Ecto neural progenitor cell (in vitro differentiated cells): ENCODE results near the gene HOXD13.

Experiments used
- DNase-seq: peaks from one replicate; pipeline ENCODE4 v3.0.0-alpha.2; 2018; ENCODE audit warnings: low spot score

Gene HOXD13

DNA sequence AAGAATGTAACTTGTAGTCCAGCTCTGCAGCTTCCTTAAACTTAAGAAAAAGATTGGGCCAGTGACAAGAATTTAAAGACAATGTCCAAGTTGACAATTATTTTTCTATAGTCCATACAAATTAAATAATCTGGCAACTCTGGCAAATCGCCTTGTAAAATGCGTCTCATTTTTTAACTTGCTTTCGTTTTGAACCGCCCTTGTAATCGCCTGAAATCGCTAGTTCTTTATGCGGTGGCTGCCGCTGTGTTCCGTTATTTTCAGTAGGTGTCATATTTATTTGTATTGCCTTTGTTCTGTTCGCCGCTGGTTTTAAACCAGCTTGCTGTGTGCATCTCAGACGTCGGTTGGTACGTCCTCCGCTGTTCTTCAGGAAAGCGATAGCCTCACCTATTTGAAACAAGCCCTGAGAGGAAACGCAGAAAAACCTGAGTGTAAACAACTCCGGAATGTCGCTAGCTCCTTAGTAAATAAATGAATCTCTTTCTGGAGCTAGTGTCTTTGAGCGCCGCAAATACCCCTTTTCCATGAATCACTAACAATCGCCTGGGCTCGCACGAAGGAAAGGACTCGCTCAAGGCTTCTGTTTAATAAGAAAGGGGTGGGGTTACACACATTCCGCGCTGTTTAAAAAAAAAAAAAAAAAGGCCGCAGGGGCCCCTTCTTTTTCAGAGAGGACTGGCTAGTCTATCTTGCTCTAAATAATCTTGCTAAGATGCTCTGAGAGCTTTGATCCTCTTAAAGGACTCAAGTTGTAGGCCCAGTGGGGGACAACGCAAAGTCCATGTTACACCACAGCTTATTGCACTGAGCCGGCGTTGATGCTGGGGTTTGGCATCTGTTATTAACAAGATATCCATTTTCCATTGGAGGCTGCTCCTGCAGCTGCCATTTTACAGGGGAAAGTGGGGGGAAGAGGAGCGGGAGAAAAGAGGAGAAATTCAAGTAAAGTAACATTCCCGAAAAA lies 40.0 kb downstream of the HOXD13 start:
- peak; percentile 49 for DNase-seq

DNA sequence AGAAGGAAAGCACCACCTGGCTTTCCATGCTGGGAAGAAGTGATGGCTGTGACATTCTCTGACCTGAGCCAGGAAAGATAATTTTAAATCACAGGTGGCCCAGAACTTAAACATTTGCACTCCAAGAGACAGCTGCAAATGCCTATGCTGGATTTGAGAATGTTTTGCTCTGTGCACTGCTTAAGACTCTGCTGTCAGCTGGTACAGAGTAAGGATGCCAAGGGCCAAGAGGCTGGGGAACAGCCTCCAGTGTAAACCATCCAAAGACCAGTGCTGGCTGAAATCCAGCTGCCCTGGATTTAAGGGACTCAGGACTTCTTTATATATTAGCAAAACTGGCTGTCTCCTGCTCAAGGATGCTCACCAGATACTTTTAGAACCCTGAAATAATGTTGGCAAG lies 40.9 kb downstream of the HOXD13 start:
- no peak for DNase-seq

DNA sequence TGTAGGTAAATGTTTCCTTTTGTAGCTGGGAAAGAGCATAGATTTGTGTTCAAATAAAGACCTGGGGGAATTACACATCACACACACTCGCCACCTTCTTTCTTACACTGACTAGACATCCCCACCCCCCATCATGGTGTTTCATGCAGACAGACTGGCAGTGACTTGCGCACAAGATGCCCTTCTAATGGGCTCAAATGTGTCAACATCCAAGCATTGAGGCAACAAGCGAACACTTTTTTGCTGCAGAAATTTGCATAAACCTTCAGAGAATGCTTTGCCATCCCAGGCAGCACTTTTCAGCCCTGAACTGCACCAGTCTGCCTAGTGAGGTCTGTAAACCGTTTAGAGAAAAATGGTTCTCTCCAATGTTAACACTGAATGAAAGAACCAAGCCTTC lies 41.5 kb downstream of the HOXD13 start:
- no peak for DNase-seq

DNA sequence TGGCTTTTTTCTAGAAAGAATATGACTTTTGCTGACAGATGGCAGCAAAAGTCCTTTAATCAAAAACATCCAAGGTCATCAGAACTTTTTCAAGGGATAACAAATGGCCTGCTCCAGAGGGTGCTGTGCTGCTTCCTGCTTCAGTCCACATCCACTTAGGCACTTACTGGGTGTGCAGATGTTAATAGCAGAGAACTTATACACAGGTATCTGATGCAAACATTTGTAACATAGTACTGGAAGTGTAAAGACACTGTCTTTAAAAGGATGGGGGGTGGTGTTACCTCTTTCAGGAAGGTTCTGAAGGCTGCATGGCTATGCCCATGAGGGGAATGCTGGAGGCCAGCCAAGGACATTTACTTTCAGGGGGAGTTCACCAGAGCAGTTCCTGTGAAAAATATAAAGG lies 42.5 kb downstream of the HOXD13 start:
- DNase-seq = no peak

DNA sequence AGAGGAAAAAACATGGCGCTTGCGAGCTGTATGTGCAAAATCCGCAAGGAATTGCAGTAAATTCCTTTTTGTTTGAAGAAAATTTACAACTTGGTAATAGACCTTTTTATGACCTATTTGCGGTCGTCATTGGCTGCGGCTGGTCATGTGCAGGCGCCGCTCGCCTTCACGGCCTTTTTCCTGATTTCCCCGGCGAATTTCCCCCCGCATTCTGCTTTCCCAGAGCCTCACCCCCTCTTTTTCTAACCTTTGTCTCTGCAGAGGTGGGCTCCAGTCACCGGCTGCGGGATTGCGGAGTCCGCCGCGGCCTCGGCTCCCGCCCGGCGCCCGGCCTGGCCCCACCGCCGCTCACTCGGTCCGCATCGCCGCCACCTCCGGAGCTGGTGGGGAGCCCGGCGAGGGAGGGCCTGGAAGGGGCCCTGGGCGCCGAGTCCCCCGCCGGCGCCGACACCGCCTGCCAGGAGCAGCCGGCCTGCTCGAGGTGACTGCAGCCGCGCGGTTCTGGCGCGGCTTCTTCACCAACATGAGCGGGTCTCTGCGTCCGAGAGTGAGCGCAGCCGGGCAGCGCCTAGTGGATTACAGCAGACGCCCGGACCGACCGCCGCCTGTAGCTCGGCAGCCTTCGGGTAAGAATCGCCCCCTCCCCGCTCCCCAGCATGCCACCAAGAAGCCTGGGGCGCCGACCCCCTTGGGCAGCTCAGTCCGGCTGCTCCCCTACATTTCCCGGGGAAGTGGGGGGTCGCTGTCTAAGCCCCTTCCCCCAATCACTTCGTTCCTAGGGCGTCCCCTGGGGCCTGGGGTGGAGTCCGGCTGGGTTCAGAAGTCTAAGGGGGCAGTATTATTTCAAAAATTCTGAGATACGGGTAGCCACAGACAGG lies 44.1 kb downstream of the HOXD13 start:
- DNase-seq = peak; percentile 63

DNA sequence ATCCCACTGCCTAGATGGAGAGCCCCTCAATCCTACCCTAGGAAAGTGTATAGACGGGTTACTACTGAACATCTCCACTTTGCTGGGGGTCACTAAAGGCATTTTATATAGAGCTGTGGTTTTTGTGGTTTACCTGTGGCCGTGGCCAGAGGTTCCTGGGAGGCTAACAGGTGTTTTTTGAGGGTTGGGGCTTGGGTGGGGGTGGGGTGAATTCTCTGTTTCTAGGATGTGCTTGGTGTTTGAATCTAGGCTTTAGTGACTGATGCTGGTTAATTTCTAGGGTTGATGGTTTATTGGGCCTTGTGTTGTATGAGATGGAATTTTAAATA lies 44.7 kb downstream of the HOXD13 start:
- DNase-seq = no peak

DNA sequence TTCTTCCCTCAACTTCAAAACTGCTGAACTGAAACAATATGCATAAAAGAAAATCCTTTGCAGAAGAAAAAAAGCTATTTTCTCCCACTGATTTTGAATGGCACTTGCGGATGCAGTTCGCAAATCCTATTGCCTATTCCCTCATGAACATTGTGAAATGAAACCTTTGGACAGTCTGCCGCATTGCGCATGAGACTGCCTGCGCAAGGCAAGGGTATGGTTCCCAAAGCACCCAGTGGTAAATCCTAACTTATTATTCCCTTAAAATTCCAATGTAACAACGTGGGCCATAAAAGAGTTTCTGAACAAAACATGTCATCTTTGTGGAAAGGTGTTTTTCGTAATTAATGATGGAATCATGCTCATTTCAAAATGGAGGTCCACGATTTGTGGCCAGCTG lies 45.4 kb downstream of the HOXD13 start:
- no peak for DNase-seq

DNA sequence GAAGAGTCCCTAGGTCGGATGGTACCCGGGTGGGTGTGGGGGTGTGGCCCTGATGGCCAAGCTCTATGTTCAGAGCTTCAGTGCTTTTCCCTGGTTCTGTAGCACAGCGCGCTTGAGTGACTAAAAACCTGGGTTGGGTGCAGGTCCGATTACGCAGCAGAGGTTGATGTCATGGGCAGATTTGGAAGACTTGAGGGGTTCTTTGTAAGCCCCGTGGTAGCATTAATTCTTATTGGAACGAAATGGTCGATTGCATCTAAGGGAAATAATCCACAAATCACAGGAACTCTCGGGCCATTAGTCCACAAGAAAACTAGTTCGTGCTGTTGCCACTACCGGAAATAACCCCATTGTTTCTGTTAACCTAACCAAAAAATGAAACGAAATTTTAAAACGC lies 46.0 kb downstream of the HOXD13 start:
- no peak for DNase-seq

DNA sequence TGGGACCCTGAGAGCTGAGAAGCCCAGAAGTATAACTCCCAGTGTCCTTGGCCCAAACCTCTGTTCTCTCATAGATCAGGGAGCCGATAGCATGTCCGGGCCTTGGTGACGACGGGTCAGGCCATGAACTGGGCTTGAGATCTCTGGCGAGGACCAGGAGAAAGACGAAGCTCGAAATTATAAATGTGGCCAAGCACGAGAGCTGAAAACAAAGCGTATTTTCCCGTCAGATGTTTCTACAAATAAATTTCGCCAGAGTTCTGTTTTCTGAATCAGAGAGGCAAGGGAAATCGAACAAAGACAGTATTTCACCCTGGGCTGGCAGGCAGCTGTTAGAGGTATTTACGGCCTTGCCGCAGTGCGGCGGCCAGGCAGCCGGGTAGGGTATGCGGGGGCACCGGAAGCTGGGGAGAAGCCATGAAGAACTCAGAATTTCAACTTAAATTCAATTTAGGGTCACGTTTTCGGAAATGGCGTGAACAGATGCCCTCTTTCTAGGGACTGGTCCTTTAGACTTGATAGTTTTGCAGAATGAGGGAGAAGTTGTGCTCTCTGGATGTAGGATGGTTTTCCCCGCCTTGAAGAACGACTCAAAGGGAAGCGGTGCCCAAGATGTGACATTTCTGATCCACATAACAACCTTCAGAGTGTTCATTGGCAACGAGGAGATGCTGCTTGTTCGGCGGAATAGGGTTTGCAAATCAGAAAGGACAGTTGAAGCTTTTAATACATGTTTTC lies 46.6 kb downstream of the HOXD13 start:
- no peak for DNase-seq

DNA sequence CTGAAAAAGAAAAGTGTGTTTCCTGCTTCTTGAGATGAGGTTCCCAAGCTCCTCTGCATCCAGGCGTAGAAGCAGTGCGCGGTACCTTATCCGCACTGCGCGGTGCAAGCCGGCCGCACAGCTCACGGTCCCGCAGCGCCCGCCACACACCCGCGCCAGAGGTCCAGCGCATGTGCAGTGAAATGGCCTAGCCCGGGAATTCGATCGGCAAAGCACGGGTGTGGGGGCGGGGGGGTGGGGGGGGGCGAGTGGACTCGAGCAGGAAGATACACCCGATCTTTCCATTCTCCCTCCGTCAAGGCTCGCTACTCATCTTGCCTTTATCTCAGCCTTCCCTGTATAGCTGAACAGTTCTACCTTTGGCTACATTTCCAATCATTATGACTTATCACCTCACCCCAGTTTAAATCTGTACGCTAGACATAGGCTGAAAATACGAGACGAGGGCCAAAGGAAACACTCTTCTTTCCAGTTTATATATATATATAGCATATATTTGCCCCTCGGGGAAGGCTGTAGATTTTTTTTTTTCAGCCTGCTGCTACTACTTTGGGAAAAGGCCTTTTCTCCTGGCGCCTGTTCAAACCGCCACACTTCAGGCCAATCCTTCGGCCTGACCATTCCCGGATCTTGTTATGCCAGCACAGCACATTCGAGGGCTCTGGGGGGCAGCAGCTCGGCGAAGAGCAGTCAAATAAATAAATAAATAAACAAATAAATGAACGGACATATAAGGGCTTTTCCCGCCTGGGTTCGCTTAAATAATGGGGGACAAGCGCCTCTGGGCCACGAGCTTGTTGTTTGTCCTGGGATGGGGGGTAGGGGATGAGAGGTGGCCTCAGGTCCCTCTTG lies 47.4 kb downstream of the HOXD13 start:
- no peak for DNase-seq

DNA sequence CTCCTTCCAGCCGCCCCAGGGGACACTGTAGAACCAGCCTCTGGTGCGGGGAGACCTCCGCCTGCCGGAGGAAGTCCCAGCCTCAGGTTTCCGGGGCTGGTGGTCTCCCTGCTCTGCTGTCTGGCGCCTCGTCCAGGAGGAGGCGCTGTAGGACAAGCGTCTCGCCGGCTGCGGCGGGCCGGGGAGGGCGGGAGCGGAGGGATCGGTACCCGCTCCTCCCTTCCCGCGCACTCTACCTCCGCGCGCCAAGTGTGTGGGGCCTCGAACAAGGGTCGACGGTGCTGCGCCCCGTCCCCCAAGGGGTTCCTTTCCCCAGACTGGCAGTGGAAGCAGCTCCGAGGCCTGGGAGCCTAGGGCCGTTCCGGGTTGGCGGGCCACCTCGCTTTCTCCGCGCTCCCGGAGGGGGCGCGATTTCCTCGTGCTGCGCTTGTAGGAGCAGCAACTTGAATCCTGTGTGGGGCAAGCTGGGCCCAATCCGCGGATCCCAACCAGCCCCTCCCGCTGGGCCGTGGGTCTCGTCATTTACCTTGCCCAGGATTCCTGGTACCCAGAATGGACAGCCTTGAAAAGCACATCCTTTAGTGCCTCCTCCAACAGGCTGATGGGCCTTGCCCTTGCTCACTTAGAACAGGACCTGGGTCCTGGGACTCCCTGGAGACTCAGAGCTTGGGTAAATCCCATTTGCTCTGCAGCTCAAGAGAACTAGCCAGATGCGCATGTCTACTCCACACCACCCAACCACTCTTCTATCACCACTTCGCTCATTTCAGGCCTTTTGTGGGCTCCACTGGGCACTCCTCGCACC lies 48.2 kb downstream of the HOXD13 start:
- DNase-seq = peak; percentile 91

DNA sequence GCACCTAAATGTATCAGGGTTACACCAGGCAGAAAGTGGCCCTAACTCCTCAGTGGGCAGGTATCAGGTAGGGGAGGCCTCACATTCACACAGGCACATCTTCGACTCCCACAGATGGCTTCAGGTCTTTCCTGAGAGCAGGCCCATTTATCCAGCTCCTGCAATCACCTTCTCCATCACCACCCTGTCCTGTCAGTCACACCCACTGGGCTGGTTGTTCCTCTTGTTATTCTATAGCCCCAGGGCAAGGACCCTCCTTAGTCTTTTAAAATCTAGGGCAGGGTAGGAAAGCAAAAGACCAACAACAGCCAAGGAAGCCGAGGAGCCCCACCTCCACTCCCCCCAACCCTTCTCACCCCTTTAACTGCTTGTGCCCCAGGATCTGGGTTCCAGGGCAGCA lies 49.8 kb downstream of the HOXD13 start:
- no peak for DNase-seq
